Thoracic aorta (tissue), 2 donors: Measurements from ENCODE around the gene OR2A5. TPM values are rescaled to one million over a fixed set of nuclear protein-coding genes. Genes with fewer than 3 reads are reported as not detected.

ENCODE experiments used
- ATAC-seq: fragments of 150-250 bp; one replicate; pipeline ENCODE4 v1.8.0; 2017; ENCODE audit warnings: low read depth; ENCODE audit not compliant: insufficient number of reproducible peaks, low FRiP score
- DNase-seq: peaks from one replicate; pipeline ENCODE4 v3.0.0-alpha.2; 2020; ENCODE audit warnings: low spot score
- H3K27ac ChIP-seq, 2 donors: fragments of 200-600 bp; sonication (generic); 1 replicate in 1 of 2; 2 replicates in 1 of 2; pipeline ENCODE4 v1.5.1; 2016; ENCODE audit warnings: mild to moderate bottlenecking in 2 of 2, moderate library complexity in 2 of 2
- H3K27me3 ChIP-seq: fragments of 200-600 bp; sonication (generic); replicated peaks from 2 replicates; pipeline ENCODE4 v1.6.0; 2016; ENCODE audit warnings: mild to moderate bottlenecking; ENCODE audit not compliant: insufficient read depth
- H3K36me3 ChIP-seq: fragments of 200-600 bp; sonication (generic); one replicate; pipeline ENCODE4 v1.5.1; 2016
- H3K4me1 ChIP-seq, 2 donors: fragments of 200-600 bp; sonication (generic); 1 replicate in 1 of 2; 2 replicates in 1 of 2; pipeline versions ENCODE4 v1.5.1 to v1.6.0; 2016; ENCODE audit warnings: low read depth in 2 of 2, mild to moderate bottlenecking in 1 of 2; ENCODE audit not compliant: control insufficient read depth in 1 of 2
- H3K4me3 ChIP-seq: fragments of 200-600 bp; sonication (generic); 2 replicates; pipeline ENCODE4 v1.5.1; 2016; ENCODE audit warnings: mild to moderate bottlenecking
- H3K9me3 ChIP-seq: fragments of 200-600 bp; sonication (generic); 2 replicates; pipeline ENCODE4 v1.5.1; 2016
- CTCF ChIP-seq: fragments of 200-600 bp; sonication (generic); IDR thresholded peaks from one replicate; pipeline ENCODE4 v1.5.1; 2019; ENCODE audit warnings: antibody characterized with exemption
- total RNA-seq, 2 donors: library from RNA; depleted of rRNA; stranded (reverse); fragments of >200 nt; gene quantifications; one replicate each; pipeline versions ENCODE4 v1.1.0 to v1.2.3, GENCODE V29; 2016

OR2A5 gene
- total RNA-seq, 2 donors from 2014 or later, result not detected

- no peak for DNase-seq
- Histone ChIP-seq H3K4me1 (no peaks in the 10 kb centered on the region), H3K4me3 (no peak overlapping the region), H3K27ac (no peak overlapping the region), H3K9me3 (no peaks in the 10 kb centered on the region), H3K27me3 (no peaks in the 10 kb centered on the region), H3K36me3 (no peaks in the 10 kb centered on the region)
- ATAC-seq, result no peak
- no peak for TF ChIP-seq CTCF
Observed at GRCh38 chr7:144026203-144026883, 22.4 kb upstream of the OR2A5 start.

- Histone ChIP-seq H3K4me1 (no peaks in the 10 kb centered on the region), H3K4me3 (no peak overlapping the region), H3K36me3 (no peaks in the 10 kb centered on the region), H3K27ac (no peak overlapping the region), H3K27me3 (no peaks in the 10 kb centered on the region), H3K9me3 (no peaks in the 10 kb centered on the region)
- DNase-seq, result no peak
- TF ChIP-seq CTCF, result peak; percentile 34
- ATAC-seq, result peak; percentile 69
Observed at GRCh38 chr7:144027070-144027469, 21.7 kb upstream of the OR2A5 start.

- no peak for DNase-seq
- Histone ChIP-seq H3K9me3 (no peaks in the 10 kb centered on the region), H3K27me3 (no peaks in the 10 kb centered on the region), H3K4me1 (no peaks in the 10 kb centered on the region), H3K4me3 (no peak overlapping the region), H3K27ac (no peak overlapping the region), H3K36me3 (no peaks in the 10 kb centered on the region)
- no peak for TF ChIP-seq CTCF
- ATAC-seq, result no peak
Observed at GRCh38 chr7:144027974-144028373, 20.8 kb upstream of the OR2A5 start.

GRCh38 chr7:144028547-144028946, 20.2 kb upstream of the OR2A5 start:
- ATAC-seq, result no peak
- Histone ChIP-seq H3K36me3 (no peaks in the 10 kb centered on the region), H3K9me3 (no peaks in the 10 kb centered on the region), H3K27ac (no peak overlapping the region), H3K4me1 (no peaks in the 10 kb centered on the region), H3K4me3 (no peak overlapping the region), H3K27me3 (no peaks in the 10 kb centered on the region)
- DNase-seq, result no peak
- TF ChIP-seq CTCF, result no peak

- Histone ChIP-seq H3K4me3 (no peak overlapping the region), H3K9me3 (no peaks in the 10 kb centered on the region), H3K4me1 (no peaks in the 10 kb centered on the region), H3K27me3 (no peaks in the 10 kb centered on the region), H3K36me3 (no peaks in the 10 kb centered on the region), H3K27ac (no peak overlapping the region)
- ATAC-seq, result no peak
- DNase-seq, result no peak
- TF ChIP-seq CTCF, result no peak
Observed at GRCh38 chr7:144032516-144032915, 16.2 kb upstream of the OR2A5 start.
